GM18519 (cell line): ENCODE results near the gene IRX2.

ENCODE experiments used
- ATAC-seq: cut with Tn5 transposase; IDR thresholded peaks from one replicate; pipeline ENCODE4 v1.9.1; 2021; ENCODE audit warnings: mild to moderate bottlenecking, moderate library complexity; ENCODE audit not compliant: unreplicated experiment, low FRiP score

IRX2 gene

DNA sequence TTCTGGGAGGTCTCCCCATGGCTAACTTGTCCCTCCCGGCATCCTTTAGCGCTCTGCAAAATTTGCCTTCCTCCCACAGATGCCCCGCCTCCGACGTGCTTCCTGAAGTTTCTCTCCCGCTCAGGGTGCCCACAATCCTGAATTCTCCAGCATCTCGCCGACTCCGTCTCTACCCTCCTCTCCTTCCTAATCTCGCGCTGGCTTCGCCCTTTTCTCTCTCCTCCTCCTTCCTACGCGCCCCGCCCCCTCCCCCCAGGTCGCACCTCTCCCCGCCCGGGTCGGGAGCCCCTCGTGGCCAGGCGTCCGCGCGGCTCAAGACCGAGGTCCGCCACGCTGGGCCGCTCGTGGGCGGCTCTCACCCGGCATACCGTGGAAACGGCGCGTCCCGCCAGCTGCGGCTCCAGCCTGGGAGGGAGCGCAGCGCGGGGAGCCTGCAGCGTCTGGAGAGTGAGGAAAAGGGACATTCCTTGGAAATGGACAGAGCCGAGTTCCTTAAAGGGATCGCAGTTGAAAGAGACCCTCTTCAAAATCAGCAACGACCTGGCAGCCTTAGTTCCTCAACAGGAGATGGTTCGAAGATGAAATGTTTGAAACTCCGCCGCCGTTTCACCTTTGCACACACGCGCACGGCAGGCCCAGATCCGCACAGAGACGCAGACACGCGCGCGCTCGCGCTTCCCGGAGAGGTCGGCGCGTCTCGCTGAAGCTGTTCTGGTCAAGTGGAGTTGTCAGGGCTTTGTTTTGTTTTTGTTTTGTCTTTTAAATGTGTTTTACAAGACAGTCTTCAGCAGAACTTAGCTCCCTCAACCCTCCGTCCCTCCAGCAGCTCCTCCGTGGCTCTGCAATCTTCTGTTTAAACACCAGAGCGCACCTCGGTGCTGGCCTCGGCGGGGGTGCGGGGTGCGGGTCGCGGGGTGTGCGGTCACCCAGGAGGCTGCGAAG is 5.0 kb upstream of the IRX2 start:
- ATAC-seq, result no peak

DNA sequence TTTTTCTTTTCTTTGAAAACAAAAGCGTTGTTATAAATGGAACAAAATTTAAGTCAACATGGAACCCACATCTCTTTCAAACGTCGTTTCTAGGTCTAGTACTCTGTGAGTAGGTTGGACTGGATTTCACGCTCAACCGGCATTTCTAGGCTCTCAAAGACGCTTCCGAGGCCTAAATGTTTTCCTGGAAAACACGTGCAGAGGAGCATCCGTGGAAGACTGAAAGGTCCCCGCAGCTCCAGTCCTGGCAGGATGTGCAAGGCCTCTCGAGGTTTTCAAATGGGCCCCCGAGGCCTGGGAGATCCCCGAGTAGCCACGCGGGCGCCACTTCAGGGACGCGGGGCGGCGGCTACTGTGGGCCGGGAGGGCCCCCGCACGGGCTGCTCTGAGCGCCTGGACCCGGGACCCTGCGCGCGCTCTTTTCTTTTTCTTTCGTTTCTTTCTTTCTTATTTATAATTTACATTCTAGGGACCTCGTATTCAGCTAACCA is 4.2 kb upstream of the IRX2 start:
- ATAC-seq, result no peak

DNA sequence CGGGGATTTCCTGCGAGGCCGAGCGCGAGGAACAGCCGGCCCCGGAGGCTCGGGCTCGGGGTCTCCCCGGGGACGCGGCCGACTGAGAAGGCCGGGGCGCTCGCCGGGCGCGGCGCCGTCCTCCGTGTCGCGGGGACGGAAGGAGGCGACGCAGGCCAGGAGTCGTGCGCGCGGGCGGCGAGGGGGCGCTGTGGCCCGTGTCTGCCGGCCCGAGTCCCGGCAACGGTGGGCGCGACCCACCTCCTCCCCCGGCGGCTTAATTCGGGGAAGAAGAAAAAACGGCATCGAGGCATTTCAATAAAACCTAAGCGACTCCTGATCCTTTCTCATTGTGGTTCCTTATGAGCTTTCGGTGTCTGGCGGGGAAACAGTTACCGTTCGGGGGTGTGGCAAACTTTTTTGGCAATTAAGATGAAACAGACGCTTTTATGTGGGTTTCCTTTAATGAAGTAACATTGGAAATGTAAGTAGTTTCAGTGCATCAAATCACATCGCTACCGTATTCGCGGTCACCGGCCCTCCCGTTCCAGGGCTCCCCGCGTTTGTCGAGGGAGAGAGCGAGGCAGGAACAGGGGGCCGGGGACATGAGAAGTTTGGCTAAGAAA is 3.7 kb upstream of the IRX2 start:
- ATAC-seq, result no peak

DNA sequence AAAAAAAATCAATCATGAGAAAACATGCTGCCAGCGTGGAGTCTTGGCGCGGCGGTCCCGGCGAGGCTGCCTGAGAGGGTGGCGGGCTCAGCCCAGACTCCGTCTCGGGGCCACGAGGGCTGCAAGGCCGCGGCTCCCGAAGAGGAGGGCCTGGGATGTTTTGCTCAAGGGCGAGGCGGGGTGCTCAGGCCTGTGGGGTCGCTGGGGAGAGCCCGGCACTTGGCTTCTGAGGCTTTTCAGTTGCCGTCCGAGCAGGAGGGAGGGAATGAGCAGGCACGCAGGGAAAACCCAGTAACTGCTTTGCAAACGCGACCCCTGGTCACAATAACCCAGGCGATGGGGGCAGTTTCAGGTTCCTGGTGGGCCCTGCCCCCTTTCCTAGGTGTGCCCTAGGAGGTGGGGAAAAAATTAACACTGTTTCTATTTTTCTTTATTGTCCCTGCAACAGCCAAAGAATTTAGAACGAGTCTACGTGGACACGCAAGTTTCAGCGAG is 3.2 kb upstream of the IRX2 start:
- no peak for ATAC-seq

DNA sequence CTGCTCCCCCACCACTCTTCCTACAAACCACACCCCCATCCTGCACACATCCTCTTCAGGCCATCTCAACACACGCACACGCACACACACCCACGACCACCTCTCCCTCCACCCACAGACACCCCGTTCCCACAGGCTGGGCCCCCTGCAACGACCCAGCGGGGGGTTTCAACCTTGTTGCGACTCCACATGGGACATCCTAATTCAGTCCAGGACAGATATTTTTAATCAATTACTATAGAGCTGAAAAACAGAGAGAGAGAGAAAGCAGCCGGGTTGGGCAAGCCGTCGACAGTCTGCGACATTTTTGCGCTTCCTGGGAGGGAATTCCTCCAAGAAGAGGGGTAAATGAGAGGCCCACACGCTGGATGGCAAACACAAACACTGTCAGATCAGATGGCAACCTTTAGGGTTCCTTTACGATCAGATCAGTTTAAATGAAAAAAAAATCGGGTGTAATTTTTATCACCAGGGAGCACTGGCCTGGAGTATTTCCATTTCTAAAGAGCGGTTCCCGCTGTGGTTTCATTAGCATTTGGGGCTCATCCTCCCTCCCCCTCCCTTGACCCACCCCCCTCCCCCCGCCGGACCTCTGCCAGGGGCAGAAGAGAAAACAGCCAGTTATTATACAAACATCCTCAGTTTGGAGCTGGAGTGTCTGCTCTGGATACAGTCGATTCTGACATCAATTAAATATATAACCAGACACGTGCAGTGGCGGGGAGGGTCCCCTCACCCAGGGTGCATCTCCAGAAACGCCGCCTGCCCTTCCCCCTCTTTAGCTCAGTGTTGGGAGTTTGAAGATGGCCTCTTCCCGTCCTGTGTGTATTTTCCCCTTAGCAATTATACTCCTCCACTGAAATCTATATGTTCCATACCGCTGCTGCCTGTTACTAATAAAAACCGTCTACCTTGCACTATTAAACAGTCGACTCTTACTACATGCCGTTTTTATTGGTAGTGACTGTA is 2.3 kb upstream of the IRX2 start:
- ATAC-seq, result no peak

DNA sequence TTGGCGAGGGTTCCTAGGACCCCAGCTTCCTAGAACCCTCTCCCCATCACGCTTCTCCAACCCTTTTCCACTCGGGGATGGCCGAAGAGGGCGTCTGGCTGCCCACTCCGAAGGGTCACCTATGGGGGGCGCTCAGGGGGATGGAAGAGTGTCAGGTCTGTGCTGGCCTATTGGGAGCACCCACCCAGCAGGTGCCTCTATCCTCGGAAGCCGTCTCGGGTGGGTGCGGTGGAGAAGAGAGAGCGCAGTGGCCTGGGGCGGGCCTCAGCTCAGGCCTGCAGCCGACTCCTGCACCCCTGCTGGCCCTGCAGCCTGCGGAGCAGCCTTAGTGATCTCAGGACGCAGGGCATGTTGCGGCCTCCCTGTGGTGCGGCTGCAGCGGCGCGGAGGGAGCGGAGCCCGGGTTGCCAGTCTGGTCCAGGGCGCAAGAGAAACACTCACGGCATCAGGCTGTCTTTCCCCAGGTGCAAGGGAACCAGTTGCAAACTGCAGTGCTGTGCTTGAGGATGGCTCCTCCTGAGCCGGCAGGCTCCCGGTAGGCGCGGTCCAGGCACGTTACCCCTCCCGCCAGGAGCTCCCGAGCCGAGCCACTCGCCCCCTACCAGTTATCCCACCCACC is 1.5 kb upstream of the IRX2 start:
- no peak for ATAC-seq

DNA sequence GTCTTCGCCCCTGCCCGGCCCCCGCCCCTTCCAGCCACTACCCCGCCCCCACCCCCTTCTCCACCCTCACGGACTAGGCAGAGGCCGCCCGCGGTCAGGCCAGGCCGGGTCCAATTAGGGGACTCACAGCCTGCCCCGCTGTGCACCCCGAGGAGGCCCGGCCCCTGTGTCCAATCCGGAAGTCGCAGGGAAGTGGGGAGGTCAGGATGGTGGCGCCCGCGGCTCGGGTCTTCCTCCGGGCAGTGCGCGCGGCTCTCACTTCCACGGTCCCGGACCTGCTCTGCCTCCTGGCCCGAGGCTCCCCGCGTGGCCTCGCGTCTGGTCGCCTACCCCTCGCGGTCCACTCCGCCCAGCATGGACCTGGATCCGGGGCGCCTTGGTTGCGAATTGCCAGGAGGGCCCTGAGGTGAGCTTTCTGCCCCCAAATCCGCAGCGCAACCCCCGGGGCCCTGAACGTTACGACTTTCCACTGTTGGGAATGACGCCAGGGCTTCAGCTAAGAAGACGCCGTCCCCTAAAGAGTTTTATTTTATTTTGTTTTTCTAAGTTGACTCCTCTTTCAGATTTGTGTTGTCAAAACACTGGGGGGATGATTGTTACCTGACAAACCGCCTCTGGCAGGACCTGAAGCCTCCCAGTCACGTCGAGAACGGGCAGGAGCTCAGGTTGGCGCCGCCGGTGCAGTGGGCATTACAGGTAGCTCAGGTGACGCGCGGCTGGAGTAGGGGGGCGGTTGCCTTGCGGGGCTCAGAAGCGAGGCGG is 763 bp upstream of the IRX2 start:
- ATAC-seq, result no peak

DNA sequence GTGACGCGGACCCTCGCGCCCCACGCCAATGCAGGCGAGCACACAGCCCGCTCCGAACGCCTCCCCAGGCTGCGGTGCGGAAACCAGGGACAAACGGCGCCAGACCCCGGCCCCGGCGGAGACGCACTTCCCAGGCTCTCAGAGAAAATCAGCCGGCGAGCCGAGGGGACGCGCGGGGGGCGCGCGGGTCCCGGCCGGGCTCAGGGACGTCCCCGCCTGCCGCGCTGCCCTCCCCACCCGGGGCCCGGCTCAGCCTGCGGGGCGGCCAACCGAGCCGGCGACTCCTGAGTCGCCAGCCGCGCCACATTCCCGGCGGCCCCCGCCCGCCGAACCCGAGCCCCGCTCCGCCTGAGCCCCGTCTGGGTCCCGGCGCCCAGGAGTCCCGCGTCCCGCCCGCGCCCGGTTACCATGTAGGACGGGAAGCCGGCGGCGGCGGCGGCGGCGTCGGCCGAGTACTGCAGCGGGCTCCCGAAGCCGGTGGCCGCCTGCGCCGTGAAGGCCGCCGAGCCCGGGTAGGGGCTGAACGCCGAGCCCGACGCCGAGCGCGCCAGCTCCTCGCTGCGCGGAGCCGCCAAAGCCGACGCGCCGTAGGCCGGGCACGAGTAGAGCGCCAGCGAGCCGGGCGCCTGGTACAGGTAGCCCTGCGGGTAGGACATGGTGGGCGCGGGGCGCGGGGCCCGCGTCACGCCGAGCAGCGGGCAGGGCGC is 566 bp downstream of the IRX2 start:
- ATAC-seq, result no peak

DNA sequence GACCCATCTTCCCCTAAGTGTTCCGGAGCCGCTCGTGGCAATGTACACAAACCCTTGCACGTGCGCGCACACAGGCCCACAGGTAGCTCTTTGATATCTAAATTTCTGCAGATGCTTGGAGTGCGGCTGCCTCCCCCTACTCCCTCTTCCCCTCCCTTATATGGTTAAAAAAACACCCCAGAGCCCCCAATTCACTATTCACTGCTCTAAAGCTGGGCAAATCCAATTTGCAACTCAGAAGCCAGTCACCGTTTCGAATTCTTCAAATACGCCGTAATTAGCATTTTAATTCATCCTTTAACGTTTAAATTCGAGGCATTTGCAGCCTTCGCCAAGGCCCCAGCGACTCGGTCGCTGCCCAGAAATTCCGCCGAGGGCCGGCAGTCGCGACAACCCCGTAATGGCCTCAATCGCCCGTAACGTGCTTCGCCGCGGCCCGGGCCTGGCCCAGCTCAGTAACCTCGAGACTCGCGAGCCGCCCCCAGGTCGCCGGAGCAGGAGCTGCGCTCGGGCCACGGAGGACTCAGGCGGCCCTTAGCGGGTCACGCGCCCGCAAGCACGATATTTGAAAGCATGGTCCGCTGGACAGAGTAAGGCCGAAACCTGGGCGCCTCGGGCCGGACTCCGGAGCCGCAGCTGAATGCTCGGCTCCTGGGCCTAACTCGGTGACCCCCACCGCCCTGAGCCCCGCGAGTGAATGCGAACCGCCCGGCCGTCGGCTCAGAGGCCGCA is 1.3 kb downstream of the IRX2 start:
- ATAC-seq, result no peak

DNA sequence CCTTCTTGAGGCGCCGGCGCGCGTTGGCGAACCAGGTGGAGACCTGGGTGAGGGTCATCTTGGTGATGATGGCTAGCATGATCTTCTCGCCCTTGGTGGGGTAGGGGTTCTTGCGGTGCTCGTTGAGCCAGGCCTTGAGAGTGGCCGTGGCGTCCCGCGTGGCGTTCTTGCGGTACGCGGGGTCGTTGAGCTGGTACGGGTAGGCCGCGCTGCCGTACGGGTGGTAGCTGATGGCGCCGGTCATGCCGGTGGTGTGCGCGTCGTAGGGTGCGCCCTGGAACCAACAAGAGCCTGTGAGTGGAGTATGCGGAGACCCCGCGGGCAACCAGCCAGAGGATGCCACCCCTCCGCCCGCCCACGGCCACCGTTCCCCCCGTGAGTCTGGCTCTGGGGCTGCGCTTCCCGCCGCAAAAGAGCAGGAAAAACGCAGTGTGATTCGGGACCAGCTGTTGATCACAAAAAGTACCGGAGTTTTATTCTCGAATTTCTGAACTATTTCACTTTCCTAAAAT is 1.9 kb downstream of the IRX2 start:
- ATAC-seq, result no peak

DNA sequence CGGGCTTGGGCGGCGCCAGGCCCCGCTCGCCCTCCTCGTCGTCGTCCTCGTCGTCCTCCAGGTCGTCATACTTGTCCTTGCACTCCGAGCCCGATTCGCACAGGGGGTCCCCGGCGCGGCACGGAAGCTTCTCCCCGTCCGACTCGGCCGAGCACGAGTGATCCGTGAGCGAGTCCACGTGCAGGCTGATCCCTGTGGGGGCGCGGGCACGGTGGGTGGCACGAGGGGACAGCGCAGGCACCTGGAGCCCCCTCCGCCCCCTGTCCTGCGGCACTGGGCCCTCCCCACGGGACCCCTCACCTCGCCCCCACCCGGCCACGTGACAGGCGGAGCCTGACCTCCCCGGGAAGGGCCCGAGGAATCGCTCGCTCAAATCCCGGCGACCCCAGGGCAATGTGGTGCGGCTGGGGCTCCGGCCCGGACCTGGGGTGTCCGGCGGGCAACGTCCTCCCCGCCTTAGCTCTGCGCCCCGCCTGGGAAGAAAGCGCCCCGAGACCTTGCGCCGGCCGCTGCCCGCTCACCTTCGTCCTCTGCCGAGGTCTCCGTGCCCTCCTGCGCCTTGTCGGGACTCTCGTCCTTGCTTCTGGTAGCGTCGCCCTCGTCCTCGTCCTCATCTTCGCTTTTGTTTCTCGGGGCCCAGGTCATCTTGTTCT is 2.5 kb downstream of the IRX2 start:
- no peak for ATAC-seq

DNA sequence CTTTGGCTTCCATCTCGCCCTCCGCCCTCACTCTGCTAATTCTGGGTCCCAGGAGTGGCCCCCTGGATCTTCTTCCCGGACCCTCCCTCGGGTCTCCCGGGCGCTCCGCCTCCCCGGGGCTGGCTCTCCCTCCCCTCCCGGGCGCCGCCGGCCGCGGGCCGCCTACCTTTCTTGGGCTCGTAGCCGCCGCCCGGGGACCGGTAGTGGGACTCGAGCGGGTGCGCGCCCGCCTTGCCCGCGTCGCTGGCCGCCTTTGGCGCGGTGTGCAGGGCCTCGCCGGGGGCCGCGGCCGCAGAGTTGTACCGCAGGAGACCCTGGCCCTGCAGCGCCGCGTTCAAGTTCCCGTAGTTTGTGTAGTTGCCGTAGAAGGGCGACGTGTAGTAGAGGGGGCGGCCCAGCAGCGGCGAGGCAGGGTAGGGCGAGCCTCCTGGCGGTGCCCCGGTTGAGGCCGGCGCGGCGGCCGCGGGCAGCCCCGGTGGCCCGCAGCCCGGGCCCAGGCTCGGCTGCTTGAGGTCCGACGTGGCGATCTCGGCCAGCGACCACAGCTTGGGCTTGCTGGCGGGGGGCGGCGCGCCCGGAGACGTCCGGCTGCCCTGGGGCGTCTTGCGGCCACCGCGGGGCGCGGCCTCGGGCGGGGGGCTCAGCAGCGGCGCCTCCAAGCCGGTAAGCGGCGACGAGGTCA is 3.2 kb downstream of the IRX2 start:
- ATAC-seq, result no peak

DNA sequence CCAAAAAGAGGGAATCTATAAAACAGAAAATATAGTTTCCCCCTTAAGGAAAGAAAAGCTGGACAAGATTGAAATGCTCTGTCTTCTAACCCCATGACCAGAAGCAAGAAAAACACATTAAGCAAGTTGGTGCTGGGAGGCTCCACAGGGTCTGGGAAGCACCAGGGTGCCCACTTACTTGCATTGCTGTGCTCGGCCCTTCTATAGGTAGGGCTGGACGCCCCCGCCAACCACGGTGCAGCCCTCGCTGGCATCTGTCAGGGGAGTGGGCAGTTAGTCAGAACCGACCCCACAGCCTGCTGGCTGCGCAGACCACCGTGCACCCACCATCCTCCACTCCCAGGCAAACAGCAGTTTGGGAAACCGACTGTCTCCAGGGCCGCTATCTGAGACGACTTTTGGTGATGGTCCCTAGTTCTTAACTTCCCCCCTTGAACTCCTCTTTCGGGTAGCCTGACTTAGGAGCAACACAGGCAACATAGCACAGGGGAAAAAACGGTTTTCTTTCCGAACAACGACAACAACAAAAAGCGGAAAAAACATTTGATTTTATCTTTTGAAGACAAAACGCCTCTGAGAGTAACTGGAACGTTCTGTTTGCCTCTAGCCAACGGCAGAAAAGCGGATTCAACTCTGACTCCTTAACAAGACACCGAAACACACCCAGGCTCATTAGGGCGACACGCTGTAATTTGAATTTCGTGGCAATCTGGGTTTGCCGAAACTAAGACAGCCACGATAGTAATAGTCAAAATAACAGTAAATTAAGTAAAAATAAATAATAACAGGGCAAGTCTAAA is 3.9 kb downstream of the IRX2 start:
- ATAC-seq, result no peak

DNA sequence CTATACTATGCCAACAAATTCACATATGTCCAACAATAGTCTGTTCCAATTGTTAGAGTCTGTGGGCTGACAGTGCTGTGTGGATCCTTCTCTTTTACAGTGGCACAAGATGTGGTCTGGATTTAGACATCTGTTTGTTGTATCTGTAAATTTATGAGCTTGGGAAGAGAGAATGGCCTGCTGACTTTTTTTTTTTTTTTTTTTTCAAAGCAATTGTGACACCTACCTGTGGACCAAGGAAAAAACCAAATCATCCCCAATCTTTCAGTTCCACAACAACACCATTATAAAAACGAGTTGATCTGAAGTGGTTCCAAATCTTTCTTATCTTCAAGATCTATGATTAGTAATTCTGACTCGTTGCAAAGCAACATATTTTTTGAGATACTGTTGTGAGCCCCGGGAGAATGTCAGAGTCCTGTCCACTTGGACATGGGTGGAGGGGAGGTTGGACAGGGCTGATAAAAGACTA is 4.9 kb downstream of the IRX2 start:
- no peak for ATAC-seq

DNA sequence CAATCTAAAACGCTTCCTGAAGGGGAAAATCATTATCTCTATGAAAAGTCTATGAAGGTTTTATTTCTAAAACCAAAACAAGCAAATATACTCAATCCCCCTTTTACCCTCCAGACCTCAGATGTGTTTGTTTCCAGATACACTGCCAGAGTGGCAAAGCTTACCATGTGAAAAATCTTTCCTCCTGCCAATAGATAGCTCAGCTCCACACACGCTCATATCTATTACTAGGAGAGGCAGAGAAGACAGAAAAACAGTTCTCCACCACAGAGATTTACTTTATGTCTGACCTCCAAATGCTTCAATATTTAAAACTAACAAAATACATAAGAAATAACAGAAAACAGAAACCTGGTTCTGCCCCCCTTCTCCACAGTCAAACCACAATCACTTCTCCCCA is 7.0 kb downstream of the IRX2 start:
- ATAC-seq, result no peak
